ENCODE measurements around the gene STX19.
A peak's percentile ranks its signal among the peaks of the same experiment; 100 is the strongest.

The STX19 gene

DNA sequence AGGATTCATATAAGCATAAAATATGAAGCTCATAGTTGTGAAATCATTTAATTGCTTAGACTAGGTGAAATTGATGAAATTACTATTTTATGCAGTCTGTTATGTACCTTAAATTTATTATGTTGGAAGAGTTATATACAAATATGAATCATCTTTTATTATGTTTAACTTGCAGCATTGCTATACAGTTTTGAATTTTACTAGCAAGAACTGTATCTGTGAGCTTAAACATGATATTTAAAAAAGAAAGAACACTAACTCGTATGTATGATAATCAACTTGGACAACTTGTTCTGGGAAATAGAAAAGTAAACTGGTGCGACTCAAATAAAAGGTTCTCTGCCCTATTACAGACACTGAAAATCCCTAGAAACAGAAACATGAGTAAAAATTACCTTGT lies 1.8 kb downstream of the STX19 start:
- no peak for DNase-seq

DNA sequence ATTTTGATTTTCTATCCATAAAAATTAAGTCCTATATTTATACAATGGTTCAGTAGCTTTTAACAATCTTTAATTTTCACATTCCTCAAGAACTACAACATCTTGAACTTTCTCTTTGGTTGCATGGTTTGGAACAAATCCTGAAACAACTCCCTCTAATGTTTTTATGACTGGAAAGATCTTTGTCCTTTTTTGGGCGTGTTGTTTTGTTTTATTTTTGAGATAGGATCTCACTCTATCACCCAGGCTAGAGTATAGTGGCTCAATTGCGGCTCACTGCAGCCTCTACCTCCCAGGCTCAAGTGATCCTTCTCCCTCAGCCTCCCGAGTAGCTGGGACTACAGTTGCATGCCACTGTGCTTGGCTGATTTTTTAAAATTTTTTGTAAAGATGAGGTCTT lies 4.0 kb downstream of the STX19 start:
- DNase-seq = no peak

DNA sequence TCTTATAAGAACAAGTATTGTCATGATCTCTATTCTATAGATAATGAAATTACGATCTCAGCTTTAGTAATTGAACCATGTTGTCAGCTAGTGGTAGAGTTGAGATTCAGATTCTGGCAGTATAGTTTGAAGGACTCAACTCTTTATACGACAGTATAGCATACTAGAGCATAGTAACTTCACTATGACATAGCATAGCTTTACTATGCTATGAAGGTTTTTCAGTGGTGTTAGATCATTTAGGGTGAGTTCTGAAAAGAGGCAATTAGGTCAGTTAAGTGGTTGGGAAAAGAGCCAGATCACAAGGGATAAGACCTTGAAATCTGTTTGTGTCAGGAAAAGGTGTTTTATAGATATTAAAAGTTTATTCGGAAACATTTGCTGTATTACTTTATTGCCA lies 8.1 kb downstream of the STX19 start:
- DNase-seq = no peak

DNA sequence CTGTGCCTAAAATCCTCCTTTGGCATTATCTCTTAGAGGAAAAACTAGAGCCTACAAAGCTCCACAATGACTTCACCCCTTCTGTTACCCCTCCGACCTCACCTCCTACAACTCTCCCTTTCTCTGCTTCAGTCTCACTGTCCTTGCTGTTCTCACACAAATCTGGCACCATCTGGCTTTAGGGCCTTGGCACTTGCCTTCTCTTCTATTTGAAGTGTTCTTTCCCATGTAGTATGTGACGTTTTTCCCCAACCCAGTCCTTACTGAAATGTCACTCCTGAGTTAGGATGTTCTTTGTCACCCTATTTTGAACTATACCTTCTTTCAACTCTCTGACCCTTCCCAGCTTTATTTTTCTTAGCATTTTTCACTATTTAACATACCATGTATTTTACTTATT lies 8.7 kb downstream of the STX19 start:
- no peak for DNase-seq

DNA sequence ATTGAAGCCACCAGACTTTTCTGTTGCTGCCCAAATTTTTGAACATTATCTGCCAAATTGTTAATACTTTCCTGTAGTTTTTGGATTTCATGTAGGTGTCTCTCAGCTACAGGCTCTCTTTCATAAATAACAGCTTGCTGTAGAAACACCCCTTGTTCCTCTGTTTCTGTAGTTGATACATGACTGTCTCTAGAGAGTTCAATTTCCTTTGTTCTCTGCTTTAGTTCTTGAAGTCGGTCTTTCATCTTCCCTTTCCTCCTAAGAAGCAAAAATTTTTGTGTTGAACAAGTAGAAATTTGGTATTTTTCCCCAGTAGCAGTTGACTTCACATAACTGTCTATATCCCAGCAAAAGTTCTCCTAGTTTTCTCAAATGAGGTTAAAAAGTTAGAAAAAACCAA lies 13.4 kb downstream of the STX19 start:
- DNase-seq = no peak

DNA sequence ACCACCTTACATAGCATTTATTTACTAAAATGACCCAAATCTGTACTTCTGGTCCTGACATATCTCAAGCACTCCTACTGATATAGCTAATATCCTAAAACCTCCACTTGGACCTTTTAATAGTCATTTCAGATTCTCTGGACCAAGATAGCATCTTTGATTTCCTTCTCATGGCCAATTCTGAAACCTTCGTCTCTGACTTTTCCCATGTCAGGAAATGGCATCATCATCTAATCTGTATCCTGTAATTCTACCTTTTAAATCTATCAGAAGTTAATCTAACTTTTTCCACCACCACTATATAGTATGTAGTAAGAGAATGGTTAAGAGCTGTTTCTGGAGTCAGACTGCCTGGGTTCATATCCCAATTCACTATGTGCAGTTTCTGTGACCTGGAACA lies 16.2 kb downstream of the STX19 start:
- peak; percentile 32 for DNase-seq

DNA sequence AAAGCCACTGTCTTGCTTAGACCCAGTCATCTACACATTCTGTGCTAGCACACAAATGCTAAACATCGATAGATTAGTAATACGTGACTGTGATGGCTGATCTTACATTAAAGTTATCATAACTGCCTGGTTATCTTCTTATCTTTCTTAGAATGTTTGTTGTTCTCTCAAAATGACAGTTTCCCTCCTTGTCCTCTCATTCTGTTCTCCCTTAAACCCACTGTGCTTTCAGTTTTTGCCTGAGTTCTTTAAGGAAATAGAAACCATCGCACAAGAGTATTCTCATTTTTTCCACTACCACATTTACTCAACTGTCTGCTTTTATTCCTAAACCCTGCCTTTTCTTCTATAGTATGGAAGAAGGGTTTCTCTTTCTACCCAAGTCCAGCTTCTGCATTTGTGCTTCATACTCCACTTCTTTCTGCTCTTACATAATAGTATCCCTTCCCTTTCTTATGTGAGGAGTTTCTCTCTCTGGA lies 17.1 kb downstream of the STX19 start:
- DNase-seq = peak; percentile 79

DNA sequence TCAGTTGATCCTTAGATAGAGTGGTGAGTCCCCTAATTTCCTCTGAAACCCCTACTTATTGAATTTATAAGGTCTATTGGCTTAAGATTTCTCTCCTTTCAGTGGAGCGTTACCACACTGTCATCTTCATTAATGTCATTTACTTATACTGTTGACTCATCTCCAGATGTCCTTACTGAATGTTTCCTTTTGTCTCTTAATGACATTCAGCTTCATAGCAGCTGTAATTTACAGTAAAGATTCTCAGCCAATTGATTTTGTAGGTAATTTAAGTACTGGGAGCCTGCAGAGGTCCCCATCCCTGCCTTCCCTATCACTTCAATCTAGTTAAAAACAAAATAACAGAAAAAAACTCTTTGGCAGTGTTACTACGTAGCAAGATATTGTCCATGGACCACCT lies 18.8 kb downstream of the STX19 start:
- DNase-seq = peak; percentile 11

DNA sequence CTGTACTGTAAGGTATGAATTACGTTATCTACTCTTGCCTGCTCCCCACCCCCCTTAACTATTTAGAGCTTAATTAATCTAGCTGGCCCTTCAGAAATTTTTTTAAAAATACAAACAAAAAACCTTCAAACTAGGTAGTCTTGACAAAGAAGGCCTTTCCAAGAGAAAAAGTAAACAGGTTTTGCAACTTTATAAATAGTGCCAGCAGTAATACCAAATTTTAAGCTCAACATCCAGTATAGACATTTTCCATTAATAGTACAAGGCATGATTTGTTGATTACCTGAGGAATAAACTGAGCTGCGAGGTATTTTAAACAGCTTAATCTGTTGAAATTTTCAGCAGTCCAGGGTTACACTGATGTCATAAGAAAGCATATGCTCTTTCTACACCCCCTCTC lies 20.1 kb downstream of the STX19 start:
- no peak for DNase-seq

DNA sequence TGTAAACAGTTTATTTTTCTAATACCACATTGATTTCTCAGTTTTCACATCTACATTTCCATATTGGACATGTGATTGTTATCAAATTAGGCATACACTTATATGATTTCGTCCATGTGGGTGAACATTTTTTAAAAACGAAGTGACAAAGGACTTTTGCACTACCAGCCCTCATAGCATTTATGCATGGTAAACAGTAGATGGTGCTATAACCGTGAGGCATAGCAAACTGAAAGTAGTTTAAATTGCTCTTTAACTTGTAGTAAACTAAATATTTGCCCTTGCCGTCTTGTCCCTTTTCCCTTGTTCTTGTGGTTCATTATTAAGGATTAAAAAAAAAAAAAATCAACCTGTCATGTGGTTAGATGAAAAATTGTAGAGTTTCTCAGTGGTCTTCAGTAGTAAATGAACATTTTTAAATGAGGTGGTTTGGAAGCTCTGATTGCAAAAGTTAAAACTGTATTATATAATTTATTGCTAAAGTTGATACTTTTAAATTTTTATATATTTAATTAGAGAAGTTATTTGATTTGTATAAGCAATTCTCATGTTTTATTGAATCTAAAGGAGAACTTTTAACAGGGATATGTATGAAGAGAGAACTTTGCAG lies 24.0 kb downstream of the STX19 start:
- peak; percentile 65 for DNase-seq

DNA sequence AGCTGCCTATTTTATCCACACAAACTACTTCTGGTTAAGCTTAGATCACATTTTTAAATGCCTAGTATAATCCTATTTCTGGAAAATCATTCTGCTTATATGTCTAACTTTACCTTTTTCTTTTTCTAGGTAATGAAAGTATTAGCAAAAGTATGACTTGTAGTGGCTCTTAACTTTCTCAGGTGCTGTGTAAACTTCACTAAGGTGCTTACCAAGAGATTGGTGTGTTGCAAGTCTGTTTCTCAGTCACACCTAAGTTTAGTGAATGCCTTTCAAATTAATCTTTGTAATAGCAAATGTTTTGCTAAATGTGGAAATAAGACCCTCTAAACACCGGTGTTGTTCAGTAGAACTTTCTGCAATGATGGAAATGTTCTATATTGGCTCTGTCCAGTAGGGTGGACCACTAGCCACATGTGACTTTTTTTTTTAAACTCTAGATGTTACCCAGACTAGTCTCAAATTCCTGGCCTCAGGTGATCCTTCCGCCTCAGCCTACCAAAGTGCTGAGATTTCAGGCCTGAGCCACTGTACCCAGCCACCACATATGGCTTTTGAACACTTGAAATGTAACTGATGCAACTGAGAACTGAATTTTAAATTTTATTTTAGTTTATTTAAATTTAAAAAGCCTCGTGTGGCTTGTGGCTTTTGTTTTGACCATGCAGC lies 26.4 kb downstream of the STX19 start:
- no peak for DNase-seq

DNA sequence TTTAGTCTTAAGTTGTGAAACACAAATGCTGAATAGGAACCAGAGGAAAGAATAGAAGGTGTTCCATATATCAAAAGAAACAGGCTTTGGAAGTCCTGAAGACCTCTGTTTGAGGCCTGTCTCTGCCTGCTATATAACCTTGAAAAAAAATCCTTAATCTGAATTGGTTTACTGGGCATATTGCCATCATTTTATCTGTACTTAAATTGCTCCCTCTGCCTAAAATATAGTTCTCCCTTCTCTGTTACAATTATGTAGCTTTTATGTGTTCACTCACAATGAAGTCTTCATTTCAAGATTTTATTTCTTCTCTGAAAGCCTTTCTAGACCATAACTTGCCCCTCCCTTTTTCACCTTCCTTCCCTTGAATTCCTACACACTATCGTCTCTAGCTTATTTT lies 27.2 kb downstream of the STX19 start:
- no peak for DNase-seq

DNA sequence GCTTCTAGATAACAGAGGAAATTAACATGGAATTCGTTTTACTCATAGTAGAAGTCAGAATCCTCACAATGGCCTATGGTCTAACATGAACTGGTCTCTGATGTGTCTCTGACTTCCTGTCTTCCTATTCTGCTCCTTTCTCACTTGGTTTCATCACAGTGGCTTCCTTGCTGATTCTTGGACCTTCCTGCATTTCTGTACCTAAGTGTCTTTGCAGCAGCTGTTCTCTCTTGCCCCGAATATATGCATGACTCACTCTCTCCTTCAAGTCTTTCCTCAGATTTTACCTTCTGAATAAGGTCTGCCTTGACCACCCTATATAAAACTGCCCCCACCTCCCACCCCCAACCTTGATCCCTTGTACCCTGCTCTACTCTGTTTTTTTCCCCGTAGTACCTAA lies 34.3 kb downstream of the STX19 start:
- no peak for DNase-seq

DNA sequence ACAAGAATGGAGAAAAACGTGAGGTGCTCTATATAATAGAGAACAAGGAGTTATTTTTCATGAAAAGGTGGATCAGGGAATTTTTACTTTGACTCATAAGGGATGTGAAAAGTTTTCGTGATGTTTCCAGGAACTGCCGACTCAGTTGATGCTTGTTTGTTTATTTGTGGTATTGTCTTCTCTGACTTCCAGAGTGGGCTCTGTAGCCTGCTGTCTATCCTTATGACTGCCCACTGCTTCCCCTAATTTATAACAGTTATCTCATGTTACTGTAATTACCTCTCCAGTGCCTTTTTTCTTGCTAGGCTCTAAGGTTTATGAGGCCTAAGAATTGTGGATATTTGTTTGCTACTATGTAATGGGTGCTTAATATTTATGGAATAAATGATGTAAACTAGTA lies 36.2 kb downstream of the STX19 start:
- DNase-seq = no peak

DNA sequence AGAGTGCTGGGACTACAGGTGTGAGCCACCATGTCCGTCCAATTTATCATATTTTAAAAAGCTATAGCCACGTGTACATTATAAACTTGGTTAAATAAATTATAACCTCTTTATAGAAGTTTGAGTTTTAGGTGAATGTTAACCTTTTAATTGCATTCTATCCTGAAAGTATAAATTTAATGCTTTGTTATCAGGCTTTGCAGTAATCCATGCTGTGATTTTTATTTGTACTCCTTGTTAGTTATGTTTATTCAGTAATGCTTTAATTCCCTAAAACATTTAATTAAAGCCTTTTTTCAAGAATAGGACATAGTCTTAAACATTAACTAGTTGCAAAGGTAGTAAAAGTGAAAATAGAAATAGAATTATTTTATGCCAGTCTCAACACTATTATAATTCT lies 36.8 kb downstream of the STX19 start:
- no peak for DNase-seq

DNA sequence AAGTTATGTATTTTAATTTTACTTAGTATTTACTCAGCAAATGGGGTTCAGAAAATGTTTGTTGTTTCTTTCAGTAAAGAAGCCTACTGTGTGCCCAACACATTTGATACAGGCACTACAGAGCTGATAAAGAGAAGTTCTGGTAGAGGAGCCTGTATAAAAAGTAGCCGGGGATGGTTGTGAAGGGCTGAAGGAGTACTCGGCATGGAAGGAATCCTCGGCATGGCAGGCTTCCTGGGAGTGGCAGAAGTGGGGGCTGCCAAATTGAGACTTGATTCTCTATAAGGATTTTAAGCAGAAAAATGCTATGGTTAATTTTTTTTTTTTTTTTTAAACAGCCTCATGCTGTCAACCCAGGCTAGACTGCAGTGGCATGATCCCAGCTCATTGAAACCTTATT lies 39.2 kb downstream of the STX19 start:
- DNase-seq = no peak

DNA sequence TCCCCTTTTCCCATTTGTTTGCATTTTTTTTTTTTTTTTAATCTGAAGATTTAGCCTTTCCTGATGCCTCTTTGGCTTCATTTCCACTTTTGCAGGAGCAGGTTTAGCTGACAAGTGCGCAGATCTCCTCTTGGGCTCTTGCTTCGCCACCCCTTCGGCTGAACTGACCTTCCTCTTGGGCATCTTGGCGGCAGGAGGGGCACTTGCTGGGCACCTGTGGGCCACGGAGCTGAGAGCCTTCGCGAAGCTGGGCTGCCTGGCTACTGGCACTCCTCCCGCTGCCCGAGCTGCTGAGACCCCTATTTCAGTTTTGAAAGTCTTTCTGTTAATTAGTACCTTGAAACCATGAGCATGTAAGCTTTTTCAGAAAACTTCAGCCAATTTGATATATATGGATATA lies 39.6 kb downstream of the STX19 start:
- no peak for DNase-seq

DNA sequence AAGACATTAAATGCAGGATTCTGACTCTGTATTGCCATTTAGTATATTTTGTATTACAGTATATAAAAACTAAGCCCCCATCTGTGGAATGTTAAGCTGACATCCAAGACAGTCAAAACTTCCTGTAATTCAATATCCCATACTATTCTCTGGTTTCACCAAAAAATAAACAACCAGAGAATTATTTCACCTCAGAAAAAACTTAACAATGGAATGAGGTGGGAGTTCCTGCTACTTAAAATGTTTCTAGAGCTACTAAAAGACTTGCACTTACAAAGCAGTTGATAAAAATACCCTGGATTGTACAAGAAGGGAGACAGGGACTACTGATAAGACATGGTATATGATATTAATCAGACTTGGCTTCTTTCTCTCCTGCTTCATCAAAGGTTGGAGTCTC lies 40.1 kb downstream of the STX19 start:
- DNase-seq = no peak

DNA sequence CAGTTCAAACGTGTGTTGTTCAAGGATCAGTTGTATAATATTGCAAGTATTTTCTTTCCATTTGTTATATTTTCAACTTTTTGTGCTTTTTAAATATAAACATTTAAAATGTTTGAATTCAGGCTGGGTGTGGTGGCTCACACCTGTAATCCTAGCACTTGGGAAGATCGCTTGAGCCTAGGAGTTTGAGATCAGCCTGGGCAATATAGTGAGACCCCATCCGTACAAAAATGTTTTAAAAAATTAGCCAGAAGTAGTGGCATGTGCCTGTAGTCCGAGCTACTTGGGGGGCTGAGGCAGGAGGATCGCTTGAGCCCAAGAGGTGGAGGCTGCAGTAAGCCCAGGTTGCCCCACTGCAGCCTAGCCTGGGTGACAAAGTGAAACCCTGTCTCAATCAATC lies 43.8 kb downstream of the STX19 start:
- DNase-seq = no peak

DNA sequence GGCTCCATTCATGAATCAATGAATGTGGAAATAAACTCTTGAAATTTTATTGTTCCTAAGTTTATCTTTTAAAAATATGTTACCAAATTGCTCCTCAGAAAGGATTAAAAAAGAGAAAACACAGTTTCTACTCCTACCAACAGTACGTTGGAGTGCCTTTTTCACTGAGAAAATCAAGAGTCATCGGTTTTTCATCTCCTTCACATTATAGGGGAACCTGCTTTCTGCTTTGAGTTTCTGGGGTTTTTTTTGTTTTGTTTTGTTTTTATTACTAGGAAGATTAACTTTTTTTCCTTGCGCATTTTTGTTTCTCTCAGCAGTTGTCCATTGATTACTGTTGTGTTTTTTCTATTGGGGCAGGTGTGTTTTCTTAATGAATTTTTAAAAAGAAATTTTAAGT lies 45.0 kb downstream of the STX19 start:
- no peak for DNase-seq

DNA sequence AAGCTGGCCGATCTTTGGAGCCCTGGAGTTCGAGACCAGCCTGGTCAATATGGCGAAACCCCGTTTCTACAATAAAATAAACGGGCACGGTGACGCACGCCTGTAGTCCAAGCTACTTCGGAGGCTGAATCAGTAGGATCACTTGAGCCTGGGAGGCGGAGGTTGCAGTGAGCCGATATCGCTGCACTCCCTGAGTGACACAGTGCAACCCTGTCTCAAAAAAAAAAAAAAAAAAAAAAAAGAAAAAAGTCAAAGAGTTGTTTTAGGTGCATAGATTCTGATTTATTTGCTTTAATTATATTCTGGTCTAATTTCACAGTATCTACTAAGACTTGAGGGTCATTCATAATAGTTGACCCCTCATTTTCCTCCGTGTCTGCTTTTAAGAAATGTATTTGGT lies 46.7 kb downstream of the STX19 start:
- DNase-seq = no peak

DNA sequence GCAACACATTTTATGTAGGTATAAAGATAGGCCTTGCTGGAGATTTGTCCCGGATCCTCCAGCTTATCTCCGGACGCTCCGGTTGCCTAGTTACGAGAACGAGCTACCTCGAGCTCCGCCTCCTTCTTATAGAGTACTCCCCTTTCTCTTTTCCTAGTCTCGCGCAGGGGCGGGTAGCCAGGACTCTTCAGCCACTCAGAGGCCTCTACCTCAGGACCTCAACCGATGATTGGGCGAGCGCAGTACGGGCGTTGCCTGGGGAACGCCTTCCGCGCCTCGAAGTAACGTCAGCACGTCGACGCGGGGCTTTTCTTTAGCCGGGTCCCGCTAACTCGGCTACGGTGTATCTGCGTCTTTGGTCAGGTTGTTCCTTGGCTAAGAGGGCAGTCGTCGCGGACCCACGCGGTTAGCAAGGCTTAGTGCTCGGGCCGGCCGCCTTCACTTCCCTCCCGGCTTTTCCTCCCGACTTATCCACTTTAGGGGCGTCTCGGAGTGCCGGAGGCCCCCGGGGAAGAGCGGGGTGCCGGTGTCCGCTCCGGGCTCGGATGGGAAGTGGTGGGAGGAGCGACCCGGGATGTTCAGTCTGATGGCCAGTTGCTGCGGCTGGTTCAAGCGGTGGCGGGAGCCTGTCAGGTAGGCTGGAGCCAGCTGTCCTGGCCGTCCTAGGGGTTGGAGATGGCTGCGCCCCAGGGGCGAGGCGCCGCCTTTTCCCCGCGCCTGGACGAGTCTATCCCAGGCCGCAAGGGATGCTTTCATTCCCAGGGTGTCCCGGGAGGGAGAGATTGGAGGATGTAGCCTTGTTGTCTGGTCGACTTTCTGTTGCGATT lies 48.3 kb downstream of the STX19 start, which contains the start of gene ARL13B:
TSS of gene ARL13B (plus strand) at position 306 of the 827 bp plus-strand sequence. CDS start at position 575, 269 bp downstream.
- peak; percentile 97 for DNase-seq

DNA sequence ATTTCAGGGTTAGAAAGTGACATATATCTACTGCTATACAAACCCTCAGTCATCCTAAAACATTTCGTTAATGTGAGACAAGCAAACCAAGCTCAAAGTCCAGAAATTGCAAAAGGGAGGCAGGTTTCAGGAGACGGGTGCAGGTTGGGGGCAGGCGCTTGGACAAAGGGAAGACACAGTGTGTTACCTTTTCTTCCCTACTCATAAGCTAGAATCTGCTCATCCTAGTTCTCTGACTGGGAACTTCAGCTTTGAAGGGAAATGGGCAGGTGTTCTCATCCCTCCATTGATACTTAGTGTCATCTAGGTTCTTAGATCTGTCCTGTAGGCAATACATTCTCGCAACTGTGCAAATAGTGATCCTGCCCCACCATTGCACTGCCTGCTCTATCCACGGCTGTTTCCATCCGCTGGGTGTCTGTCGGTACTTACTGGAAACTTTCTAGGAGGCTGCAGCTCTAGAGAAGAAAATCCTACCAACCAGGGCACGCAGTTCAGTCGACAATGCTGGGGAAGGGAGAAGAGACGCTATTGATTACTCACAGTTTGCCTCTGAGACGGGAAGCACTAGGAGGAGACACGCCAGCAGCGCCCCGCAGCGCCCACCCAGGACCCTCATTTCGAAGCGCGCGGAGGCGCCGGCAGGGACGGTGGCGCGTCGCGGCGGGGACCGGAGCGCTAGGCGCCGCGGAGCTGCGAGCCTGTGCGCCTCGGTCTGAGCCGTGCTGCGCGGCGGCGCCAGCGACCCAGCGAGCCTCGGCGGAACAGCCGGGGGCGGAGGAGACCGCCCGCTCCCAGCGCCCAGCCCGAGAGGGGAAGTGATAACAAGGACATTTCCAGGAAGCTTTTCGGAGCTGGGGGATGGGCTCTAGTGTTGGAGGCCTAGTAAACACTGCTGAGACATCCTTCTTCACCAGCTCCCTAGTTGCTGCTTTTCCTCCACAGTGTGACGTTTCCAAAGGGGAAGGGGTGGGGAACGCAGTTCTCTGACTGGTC lies 55.0 kb downstream of the STX19 start, which contains the start of gene PROS1:
TSS of gene PROS1 (minus strand) at position 766 of the 996 bp plus-strand sequence. CDS start at position 619, 147 bp downstream.
- peak; percentile 58 for DNase-seq
